Activated T-cell treated with anti-CD3 and anti-CD28 coated beads, Interleukin-2, amount 50 U/mL, for 48 hours (primary cell): ENCODE measurements around the gene ADCY1.

Source experiments
- DNase-seq, 2 experiments: peaks; one replicate each; pipeline ENCODE4 v3.0.0-alpha.2; 2020

The ADCY1 gene

GRCh38 chr7:45594745-45595535, 20.8 kb downstream of the ADCY1 start:
- no peak for DNase-seq

DNA sequence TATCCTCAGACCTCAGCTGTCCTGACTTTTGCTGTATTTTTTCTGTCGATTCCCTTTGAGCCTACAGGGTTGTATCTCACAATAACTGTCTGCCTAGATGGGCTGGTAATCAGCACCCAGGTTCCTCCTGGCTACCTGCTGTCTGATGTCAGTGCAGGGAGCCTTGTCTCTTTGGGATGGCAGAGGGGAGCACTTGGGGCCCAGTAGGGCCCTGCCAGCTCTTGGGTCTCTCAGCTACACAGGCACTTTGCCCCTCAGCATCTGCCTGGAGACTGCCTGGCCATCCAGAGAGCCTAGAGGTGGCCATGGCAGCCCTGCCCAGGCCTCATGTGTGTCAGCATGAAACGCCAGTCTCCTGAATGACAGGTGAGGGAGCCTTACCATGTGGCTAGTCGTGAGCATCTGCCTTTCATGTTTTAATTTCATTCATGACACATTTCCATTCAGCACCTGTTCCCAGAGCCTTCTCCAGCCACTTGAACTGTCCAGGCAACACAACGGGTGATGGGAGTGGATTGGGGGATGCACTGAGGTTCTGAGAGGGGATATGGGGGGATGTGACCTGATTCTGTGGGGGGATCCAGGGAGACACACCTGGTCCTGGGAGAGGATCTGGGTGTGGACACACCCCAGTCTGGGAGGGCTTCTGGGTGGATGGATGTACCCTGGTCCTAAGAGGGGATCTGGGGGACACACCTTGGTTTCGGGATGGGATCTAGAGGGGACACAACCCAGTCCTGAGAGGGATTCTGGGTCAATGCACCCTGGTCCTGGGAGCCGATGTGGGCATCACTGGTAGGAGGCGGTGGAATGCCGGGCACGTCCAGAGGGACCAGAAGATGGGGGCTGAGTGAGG, 21.9 kb downstream of the ADCY1 start:
- DNase-seq = no peak

DNA sequence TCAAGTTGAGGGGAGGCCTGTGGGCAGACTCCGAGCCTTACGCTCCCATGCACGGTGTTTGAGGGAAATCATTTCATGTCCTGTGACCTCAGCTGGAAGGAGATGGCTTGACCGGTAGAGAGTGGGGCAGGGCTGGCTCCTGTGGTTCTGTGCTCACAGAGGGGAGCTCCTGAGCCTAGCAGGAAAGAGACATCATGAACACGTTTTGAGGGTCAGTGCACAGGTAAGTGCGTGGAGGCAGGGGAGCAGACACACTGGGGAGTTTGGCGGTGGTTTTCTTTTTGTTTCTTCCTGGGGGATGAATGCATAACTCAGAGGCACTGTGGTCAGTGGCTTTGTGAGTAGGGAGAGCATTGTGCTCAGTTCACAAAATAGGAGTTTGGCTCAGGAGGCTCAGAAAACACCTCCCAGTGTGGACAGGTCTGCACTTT, 22.5 kb downstream of the ADCY1 start:
- no peak for DNase-seq

DNA sequence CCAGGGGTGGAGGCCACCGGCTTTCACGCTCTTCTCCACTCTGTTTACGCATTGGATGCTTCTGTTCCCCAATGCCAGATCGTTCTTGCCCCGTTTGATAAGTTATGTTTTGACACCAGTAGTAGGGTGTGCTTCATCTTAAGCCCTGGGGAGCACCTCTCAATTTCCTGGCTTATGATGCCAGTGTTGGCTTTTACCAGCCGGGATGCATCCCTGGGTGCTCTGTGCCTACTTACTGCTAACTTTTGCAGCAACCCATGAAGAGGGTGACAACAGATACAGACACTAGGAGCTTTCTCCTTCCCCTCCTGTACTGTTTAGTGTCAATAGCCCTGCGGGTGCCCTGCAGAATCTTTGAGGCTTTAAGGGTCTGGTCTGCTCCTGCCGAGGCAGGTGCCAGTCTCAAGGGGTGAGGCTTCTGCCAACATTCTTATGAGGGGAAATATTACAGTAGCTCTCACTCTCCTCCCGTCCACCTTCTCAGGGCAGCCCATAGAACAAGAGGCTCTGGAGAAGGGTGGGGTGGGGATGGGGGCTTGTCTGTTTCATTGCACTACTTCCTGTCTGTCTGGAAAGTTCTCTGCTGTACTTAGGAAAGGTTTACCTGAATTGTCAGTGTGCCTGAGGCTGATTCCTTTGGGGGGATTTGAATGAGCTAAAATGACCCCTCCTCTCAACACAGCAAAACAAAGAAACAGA, 23.3 kb downstream of the ADCY1 start:
- DNase-seq = no peak

DNA sequence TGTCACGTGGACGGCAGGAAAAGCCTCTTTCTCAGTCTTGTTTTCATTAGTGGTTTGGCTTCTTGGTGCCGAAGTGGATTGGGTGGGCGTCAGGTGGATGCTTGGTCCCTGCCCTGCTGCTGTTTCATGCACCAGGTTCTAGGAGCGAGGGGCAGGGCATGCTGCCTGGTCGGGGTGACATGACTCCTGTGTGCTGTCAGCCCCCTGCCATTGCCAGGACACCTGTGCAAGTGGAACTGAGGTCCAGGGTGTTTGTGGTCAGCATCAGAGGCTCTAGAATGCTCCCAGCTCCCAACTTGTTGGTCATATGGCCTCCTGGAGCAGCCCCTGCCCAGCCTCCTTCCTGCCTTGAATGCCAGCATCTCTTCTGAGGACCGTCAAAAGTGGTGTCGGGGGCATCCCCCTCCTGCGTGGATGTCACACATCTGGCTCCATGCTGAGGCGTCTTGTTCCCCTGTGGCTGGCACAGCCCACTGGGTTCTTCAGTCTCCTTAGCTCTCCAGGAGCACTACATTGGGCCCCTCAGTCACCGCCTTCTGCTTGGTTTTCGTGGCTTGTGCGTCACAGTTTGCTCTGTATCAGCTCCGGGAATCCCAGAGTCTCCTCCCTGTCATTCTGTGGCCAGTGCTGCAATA, 24.8 kb downstream of the ADCY1 start:
- no peak for DNase-seq

- peak in 1 of 2 experiments; percentile 4 for DNase-seq
These were observed 25.9 kb downstream of the ADCY1 start for GRCh38 chr7:45599851-45600706.

- DNase-seq = peak in 1 of 2 experiments; percentile 2
These were observed 26.9 kb downstream of the ADCY1 start for GRCh38 chr7:45601094-45601493.

DNA sequence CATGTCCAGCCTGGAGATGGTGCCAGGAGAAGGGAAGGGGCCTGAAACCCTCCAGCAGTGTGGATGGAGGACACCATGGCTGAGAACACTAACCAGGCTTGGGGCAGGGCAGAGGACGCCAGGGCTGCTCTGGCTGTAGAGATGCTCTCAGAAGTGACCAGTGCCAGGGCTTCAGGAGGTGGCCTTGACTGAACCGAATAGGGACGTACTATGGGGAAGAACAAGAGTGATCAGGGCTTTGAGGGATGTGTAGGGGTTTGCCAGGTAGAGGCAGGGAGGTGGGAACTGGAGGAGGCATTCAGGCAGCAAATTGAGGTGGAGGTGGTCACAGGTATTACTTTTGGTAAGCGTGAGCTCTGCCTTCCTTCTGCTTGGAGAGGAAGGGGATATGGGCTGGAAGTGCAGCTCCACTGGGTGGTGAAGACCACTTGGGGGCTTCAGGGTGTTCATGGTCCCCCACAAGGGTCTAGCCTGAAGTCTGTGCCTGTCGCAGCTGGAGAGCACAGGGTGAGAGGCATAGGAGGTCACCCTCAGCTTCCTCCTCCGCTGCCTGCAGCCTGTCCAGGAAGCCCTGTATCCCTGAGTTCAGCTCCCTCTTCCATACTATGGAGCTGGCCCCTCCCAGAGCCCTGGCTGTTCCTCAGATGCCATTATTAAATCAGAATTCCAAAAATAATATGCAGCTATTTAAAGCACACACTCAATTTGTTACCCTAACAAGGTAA, 27.8 kb downstream of the ADCY1 start:
- no peak for DNase-seq

DNA sequence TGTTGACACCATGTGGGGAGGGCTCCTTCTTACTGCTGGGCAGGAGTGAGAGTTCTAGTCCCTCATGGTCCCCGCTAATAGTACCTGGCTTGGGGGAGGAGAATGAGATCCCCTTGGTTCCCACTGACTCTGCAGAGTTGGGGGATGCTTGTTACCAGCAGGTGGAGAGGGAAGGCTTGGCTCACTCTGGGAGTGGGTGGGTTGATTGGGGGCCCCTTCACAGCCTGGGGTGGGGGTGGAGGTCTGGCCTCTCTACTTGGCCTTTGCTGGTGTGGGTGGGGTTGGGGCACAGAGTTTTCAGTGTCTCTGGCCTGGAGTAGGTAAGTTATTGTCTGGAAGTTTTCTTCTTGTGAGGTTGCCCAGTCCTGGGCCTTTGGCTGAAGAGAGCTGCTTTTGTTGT, 31.9 kb downstream of the ADCY1 start:
- DNase-seq = no peak

DNA sequence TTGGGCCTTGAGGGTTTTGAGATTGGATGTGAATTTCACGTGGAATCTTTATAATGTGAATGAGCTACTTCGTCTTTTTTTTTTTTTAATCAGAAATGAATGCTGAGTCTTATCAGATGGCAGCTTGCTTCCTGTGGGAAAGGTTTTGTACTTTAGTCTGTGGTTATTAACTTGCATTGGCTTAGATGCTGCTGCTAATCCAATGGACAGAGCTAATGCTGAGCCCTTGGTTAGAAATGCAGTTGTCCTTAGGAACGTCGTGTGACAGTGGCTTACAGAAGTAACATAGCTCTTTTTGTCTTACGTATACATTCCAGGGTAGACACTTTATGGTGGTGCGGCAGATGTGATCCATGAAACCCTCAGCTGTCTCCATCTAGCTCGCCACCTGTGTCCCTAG, 32.8 kb downstream of the ADCY1 start:
- no peak for DNase-seq

- no peak for DNase-seq
These were observed 35.0 kb downstream of the ADCY1 start for GRCh38 chr7:45609180-45609579.

DNA sequence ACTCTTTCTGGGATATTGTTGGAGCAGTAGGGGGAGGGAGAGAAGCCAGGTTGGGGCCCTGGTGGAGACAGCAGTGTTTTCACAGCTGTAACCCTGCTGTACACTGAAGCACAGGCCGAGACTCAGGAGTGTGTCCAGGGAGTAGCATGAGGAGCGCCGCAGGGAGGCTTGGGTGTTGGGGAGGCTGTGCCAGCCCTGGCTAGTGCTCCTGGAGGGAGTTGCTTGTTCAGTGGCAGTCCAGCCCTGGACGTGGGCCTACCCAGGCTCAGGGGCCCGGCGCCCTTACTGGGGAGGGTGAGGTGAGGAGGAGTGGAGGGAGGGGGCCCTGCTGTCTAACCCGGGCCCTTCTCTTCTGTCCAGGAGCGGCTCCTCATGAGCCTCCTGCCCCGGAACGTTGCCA, 35.9 kb downstream of the ADCY1 start:
- no peak for DNase-seq

- no peak for DNase-seq
These were observed 36.6 kb downstream of the ADCY1 start for GRCh38 chr7:45610660-45611299.

GRCh38 chr7:45617166-45617565, 43.0 kb downstream of the ADCY1 start:
- no peak for DNase-seq

DNA sequence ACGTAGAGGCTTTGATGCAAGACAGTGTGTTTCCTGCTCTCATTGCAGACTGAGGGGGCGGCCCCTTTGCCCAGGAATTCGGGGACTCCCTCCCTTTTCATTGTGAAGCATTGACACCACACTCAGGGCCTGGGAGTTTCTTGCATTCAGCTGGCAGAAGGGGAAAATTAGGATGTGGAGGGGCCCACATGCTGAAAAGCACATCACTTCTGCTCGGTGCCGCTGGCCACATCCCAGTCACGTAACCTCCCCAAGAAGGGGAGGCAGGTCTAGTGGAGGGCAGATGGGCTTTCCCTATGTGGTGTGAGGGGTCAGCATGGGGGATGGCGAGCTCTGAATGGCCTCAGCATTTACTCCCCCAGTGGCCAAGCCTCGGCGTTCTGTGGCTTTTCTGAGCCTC, 47.9 kb downstream of the ADCY1 start:
- no peak for DNase-seq

GRCh38 chr7:45623157-45623556, 49.0 kb downstream of the ADCY1 start:
- DNase-seq = no peak

DNA sequence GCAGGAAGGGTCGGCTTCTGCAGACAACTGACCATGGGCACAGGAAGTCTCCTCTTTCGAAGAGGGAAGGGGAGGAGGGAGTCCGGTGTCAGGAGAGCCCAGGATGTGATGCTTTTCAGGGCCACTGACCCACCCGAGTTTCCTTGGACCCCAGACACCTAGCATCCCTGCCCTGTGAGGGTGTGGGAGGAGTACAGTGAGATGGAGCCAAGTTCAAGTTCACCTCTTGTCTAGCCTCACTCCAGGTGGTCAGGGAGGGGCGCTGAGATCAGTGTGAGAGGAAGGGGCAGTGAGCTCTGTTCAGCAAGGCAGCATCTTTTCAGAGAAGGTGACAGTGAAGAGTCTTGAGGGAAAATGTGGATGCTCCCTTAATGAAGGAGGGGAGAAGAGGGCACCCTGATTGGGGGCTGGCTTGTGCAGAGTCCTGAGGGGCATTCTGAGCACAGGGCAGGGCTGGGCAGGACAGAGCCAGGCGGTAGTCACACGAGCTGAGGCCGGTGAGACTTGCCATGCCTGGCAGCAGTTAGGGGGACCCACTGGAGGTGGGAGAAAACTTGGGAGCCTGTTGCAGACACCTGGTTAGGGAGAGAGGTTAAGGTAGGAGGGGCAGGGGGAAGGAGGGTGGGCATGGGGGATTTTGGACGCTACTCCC, 49.7 kb downstream of the ADCY1 start:
- DNase-seq = no peak

- no peak for DNase-seq
These were observed 50.2 kb downstream of the ADCY1 start for GRCh38 chr7:45624392-45624760.

DNA sequence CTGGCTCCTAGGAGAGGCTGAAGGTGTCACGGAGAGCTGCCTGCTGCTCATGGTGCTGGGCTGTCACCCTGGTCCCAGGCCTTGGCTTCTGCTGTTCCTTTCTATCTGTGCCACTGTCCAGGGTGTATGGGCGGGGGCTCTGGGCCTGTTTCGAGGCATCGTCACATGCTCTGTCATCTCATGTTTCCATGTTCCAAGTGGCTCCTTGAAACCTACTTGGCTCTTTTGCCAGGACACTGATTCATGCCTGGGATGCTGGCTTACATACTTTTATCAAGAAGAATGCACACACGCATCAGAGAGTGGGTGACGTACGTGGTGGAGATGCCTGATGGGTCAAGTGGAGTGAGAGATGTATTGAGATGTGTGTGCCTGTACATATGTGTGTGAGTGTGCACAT, 50.9 kb downstream of the ADCY1 start:
- no peak for DNase-seq

DNA sequence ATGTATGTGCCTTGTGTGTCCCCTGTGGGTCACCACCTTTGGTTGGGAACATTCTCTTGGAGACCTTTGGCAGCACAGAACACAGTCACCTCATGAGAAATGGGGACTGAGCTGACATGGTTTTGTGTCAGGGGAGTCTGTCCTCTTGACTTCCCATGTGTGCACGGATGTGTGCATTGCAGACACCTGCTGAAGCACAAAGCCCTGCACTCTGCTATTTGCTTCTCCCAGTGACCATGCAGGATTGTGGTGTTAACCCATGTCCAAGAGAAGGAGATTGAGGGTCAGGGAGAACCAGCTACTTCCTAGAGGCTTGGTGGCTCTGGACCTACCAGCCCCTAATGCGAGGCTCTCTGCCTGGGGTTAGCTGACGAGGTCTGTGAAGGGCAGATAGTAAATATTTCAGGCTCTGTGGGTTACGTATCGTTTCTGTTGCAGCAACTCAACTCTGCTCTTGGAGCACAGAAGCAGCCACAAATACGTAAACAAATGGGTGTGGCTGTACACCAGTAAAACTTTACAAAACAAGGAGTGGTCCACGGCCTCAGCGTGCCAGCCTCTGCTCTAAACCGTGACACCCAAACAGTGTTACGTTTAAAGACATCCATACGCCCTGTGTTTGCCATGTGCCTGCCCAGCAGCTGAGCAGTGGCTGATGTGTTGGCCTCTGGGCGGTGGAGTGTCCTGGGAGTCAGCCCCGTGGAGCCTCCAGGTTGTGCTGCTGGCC, 51.7 kb downstream of the ADCY1 start:
- DNase-seq = no peak
